Spinal cord (tissue), 10 donors: Measurements from ENCODE around the gene FAM217B. TPM values are rescaled to one million over a fixed set of nuclear protein-coding genes. Genes with fewer than 3 reads are reported as not detected.
"Not testable (repeated sequence)": the region's sequence is repeated elsewhere in the genome, so short reads cannot be mapped to it uniquely, and the experiment has no call there.

Experiments used
- DNase-seq, 6 donors: peaks; one replicate each; pipeline versions ENCODE4 v3.0.0 to v3.0.0-alpha.2; 2013 to 2015; ENCODE audit warnings: low spot score in 6 of 6, low read depth in 4 of 6
- H3K27ac ChIP-seq: one replicate; pipeline ENCODE4 v1.5.1; 2013; ENCODE audit warnings: low read depth, low read length, control low read depth
- H3K27me3 ChIP-seq: one replicate; pipeline ENCODE4 v1.6.1; 2013; ENCODE audit warnings: low read length; ENCODE audit not compliant: control insufficient read depth, insufficient read depth
- H3K36me3 ChIP-seq: one replicate; pipeline ENCODE4 v1.6.1; 2013; ENCODE audit warnings: low read length; ENCODE audit not compliant: control insufficient read depth, insufficient read depth
- H3K4me1 ChIP-seq: one replicate; pipeline ENCODE4 v1.6.1; 2013; ENCODE audit warnings: low read length; ENCODE audit not compliant: control insufficient read depth, insufficient read depth
- H3K4me3 ChIP-seq: one replicate; pipeline ENCODE4 v1.5.1; 2013; ENCODE audit warnings: low read depth, low read length, control low read depth
- H3K9me3 ChIP-seq: one replicate; pipeline ENCODE4 v1.6.1; 2013; ENCODE audit warnings: low read length; ENCODE audit not compliant: control insufficient read depth, insufficient read depth
- WGBS: methylation state at CpG from one replicate; pipeline ENCODE4 v1.1.5; 2013; ENCODE audit warnings: missing lambda C conversion rate; ENCODE audit not compliant: insufficient coverage; 5-methylcytosine and 5-hydroxymethylcytosine counted together
- polyA plus RNA-seq, 2 donors: library from polyadenylated mRNA; unstranded; fragments of 120-200 nt; gene quantifications; one replicate each; pipeline ENCODE4 v1.2.1, GENCODE V29; 2013; ENCODE audit not compliant: insufficient read length in 2 of 2
- total RNA-seq, 2 donors: library from RNA; depleted of rRNA in 1 of 2; stranded (reverse); fragments of 120-200 nt in 1 of 2; fragments of >200 nt in 1 of 2; gene quantifications; one replicate each; pipeline versions ENCODE4 v1.2.3 to v1.2.4, GENCODE V29; 2013 to 2014
- donor health status: healthy.

The FAM217B gene
- total and polyA plus RNA-seq, 4 donors, result 11.9 to 30.4 (median 20.7) TPM

DNA sequence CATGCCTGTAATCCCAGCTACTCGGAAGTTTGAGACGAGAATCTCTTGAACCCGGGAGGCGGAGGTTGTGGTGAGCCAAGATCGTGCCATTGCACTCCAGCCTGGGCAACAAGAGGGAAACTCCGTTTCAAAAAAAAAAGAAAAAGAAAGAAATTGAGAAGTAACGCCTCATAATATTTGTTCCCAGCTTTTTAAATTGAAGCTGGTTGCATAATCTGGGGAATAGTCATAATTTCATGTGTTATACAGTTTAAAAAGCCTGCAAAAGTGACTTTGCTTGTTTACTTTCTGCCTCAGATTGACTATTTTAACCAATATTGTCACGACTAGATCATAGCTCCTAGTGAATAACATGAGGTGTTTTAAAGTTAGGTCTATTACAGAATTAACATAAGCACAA is 7.2 kb downstream of the FAM217B start:
- Histone ChIP-seq H3K4me1 (peaks cover 6% of the 10 kb centered on the region), H3K36me3 (peaks cover 10% of the 10 kb centered on the region), H3K27ac (no peak overlapping the region), H3K4me3 (no peak overlapping the region), H3K9me3 (no peaks in the 10 kb centered on the region), H3K27me3 (no peaks in the 10 kb centered on the region)
- no peak for DNase-seq
- WGBS, result 85% methylated on average over 5 of the region's 8 CpGs

- WGBS, result no CpG with 5 or more reads among the region's 1 CpG
- Histone ChIP-seq H3K27ac (no peak overlapping the region), H3K9me3 (no peaks in the 10 kb centered on the region)
Measured at GRCh38 chr20:59948212-59948611, 8.0 kb downstream of the FAM217B start.

DNA sequence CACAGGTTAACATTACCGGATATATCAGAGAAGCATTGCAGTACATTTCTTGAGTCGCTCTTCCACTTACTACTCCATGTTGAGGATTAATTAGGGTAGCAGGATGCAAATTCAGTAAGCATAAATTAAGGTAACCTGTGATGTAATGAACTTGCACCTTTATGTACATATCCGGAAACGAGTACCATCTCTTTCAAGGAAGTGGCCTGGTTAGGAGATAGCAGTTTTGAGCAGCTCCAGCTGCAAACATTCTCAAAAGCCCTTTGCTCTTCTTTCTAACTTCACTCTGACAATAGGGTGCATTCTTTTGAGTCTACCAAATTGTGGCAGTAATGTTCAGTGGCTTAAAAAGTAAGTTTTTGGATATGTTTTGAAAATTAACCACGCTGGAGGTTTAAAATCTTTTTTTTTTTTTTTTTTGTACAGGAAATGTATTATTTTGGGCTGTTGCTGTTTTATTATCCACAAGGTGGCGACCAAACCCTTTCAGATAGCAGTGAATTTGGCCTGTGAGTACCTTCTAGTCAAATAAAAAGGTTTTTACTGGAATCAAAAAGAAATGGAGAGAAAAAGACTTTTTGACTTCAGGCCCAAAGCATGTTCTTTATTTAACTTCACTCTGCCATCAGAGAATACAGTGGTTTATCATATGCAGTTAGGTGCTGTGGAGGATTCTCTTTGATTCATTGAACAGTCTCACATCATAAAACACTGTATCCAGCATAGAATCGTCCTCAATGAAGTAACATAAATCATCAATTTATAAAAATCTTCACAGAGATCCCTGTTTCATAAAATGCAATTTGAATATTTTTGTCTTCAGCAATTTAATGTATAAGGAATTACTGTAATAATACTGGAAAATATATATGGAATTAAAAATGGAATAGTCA is 8.9 kb downstream of the FAM217B start:
- 17% methylated on average over 1 of the region's 7 CpGs for WGBS
- H3K36me3 ChIP-seq, result peaks cover 7% of the 10 kb centered on the region
- H3K4me1 ChIP-seq, result peaks cover 6% of the 10 kb centered on the region
- DNase-seq, result peak in 4 of 6 donors; percentile 62 to 93 (median 79)
- H3K27ac ChIP-seq, result no peak overlapping the region
- H3K4me3 ChIP-seq, result no peak overlapping the region
- no peaks in the 10 kb centered on the region for H3K27me3 ChIP-seq
- no peaks in the 10 kb centered on the region for H3K9me3 ChIP-seq

More at GRCh38 chr20:59948212-59948611, 8.0 kb downstream of the FAM217B start:
- no peak for DNase-seq
- H3K36me3 ChIP-seq, result peaks cover 10% of the 10 kb centered on the region
- no peak overlapping the region for H3K4me3 ChIP-seq
- peaks cover 6% of the 10 kb centered on the region for H3K4me1 ChIP-seq
- H3K27me3 ChIP-seq, result no peaks in the 10 kb centered on the region

DNA sequence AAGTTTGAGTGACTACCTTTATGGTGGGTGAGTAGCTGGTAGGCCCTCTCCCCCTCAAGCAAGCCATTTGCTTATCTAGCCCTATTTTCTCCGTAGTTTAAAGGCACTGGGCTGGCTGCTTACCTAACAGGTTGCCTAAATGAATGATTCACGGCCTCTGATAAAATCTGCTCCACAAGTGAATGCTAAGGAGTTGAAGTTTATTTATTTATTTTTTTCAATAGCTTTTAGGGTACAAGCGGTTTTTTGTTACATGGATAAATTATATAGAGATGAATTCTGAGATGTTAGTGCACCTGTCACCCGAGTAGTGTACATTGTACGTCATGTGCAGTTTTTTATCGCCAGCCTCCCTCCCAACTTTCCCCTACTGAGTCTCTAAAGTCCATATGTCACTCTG is 9.7 kb downstream of the FAM217B start:
- no peaks in the 10 kb centered on the region for H3K4me1 ChIP-seq
- no peaks in the 10 kb centered on the region for H3K36me3 ChIP-seq
- no peaks in the 10 kb centered on the region for H3K9me3 ChIP-seq
- WGBS, result 100% methylated on average over 3 of the region's 6 CpGs
- H3K27ac ChIP-seq, result no peak overlapping the region
- H3K4me3 ChIP-seq, result no peak overlapping the region
- DNase-seq, result no peak
- no peaks in the 10 kb centered on the region for H3K27me3 ChIP-seq

DNA sequence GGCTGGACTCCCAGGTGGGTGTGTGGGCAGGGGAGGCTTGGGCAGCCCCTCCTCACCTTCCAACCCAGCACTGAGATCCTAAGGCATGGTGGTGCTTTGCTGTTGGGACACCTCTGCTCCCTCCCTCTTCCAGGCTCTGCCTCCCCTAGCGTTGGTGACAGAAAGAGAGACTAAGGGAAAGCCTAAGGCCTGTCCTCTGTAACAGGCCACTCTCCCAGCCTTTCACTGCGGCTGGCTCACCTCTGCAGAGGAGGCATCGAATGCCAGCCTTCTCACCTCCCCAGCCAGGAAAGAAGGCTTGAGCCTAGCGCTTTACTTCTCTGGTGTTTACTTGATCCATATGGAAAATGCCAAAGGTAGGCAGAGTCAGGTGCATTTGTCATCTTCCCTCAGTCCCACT is 14.5 kb downstream of the FAM217B start:
- H3K36me3 ChIP-seq, result no peaks in the 10 kb centered on the region
- no peaks in the 10 kb centered on the region for H3K4me1 ChIP-seq
- no peak overlapping the region for H3K4me3 ChIP-seq
- DNase-seq, result no peak
- no peaks in the 10 kb centered on the region for H3K9me3 ChIP-seq
- H3K27me3 ChIP-seq, result no peaks in the 10 kb centered on the region
- no CpG with 5 or more reads among the region's 4 CpGs for WGBS
- H3K27ac ChIP-seq, result no peak overlapping the region

DNA sequence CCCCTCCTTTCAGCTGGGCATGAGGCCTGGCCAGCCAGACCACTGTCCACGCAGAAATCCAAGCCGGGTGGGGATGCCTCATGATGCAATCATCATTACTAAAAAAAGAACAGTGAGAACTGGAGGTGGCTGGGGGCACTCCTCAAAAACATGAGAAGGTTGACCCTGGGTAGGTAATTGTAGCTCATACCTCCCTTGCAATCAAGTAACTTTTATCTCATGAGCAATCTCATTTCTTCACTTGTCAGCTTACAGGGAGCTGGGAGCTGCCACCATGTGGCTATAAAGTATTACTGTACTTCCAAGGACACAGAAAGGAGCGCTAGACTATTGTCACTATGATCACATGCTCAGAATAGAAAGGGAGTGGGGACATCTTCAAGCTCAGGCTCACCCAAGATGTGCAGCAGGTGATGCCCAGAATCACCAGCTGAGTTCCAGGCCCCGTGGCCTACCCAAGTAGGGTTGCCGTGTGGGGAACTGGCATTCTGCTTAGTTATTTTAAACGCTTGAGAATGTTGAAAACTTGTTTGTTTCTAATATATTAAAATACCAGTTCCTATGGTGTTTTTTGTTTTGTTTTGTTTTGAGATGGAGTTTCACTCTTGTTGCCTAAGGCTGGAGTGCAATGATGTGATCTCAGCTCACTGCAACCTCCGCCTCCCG is 15.1 kb downstream of the FAM217B start:
- Histone ChIP-seq H3K4me1 (no peaks in the 10 kb centered on the region), H3K27ac (no peak overlapping the region), H3K36me3 (no peaks in the 10 kb centered on the region), H3K27me3 (no peaks in the 10 kb centered on the region), H3K4me3 (no peak overlapping the region), H3K9me3 (no peaks in the 10 kb centered on the region)
- peak in 2 of 6 donors; percentile 57 to 81 for DNase-seq
- 30% methylated on average over 2 of the region's 8 CpGs for WGBS

DNA sequence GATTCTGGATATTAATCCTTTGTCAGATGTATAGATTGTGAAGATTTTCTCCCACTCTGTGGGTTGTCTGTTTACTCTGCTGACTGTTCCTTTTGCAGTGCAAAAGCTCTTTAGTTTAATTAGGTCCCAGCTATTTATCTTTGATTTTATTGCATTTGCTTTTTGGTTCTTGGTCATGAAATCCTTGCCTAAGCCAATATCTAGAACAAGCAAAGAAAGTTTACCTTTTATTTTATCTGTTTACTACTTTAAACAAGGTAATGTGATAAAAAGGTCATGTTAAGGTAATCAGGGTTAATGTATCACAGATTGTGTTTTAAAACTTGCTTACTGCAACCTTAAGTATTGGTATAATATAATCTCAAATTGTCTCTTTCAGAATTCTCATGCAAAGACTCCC is 17.4 kb downstream of the FAM217B start:
- not testable (repeated sequence) for H3K27ac ChIP-seq, H3K9me3 ChIP-seq, H3K36me3 ChIP-seq, DNase-seq, H3K27me3 ChIP-seq, H3K4me1 ChIP-seq, H3K4me3 ChIP-seq

- Histone ChIP-seq H3K27ac (no peak within 1 kb of the TSS), H3K4me3 (no peak within 1 kb of the TSS), H3K36me3 (no peaks in the 10 kb centered on the region), H3K4me1 (no peaks in the 10 kb centered on the region), H3K27me3 (no peaks in the 10 kb centered on the region), H3K9me3 (no peaks in the 10 kb centered on the region)
- WGBS, result 100% methylated on average over 2 of the region's 5 CpGs
- no peak for DNase-seq
Measured at GRCh38 chr20:59958123-59958522, 17.9 kb downstream of the FAM217B start, which contains the start of gene CDH26. CDH26 (plus strand) TSS chr20:59958423; CDS start chr20:59958727, 304 bp downstream.

GRCh38 chr20:59958626-59959025 is 18.4 kb downstream of the FAM217B start:
- Histone ChIP-seq H3K9me3 (no peaks in the 10 kb centered on the region), H3K4me1 (no peaks in the 10 kb centered on the region), H3K36me3 (no peaks in the 10 kb centered on the region), H3K27ac (no peak overlapping the region), H3K4me3 (no peak overlapping the region), H3K27me3 (no peaks in the 10 kb centered on the region)
- no peak for DNase-seq
- 73% methylated on average over 4 of the region's 4 CpGs for WGBS

DNA sequence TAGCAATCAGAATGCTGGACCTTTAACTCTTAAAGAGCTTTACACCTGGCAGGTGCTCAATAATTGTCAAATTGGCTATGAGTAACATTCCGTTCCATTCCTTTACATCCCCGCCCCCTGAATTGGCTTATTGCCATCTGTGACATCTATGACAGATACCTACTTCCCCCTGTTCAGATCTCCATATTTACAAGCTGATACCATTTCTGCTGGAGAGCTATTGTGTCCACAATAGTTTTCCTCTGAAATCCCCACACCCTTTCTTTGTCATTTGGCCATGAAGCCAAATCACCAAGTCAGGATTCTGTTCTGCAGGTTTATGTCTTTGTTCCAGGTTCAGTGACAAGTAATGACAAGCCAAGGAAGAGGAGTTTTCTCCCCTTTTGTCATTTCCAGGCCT is 21.2 kb downstream of the FAM217B start:
- no peak for DNase-seq
- H3K9me3 ChIP-seq, result no peaks in the 10 kb centered on the region
- H3K27ac ChIP-seq, result no peak overlapping the region
- H3K27me3 ChIP-seq, result no peaks in the 10 kb centered on the region
- WGBS, result 94% methylated on average over 2 of the region's 2 CpGs
- no peaks in the 10 kb centered on the region for H3K36me3 ChIP-seq
- H3K4me1 ChIP-seq, result no peaks in the 10 kb centered on the region
- H3K4me3 ChIP-seq, result no peak overlapping the region
